ENCODE measurements around the gene RFXANK.
A peak's percentile ranks its signal among the peaks of the same experiment; 100 is the strongest.

The RFXANK gene

DNA sequence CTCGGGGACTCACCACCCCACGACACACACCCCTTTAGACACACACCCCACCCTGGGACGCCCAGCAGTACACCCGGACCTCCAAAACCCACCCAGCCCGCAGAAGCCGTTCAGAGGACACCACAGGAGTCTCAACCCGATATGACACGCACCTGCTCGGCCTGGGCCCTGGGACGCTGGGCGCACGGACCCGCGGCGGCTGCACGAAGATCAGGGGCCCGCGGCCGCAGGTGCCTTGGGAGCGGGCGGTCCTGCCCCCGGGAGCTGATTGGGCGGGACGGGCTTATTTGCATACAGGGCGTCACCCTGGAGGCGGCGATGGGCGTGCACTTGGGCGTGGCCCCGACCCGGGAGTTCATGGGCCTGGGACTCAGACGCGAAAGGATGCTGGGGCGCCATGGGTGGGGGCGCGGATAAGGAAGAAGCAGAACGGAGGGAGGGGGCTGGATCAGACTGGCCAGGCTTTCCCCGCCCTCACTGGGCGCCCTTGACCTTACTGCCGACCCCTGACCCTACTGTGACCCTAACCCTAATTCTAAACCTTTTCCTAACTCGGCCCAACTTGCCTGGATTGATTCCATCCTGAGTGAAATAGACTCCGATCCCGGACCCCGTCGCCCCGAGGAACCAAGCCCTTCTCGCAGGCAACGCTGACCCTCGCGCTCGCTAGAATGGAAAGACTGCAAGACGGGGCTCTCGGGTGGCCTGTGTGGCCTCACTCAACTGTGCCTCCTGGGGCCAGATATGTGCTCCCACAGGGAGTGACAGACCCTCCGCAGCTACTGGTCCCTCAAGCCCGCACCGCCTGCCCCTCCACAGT, 21.8 kb upstream of the RFXANK start, which contains the start of gene MEF2B:
TSS of gene MEF2B (minus strand) at position 211 of the 820 bp plus-strand sequence. CDS start 19,528 bp downstream, outside the sequence.
- no peak for TF ChIP-seq SIN3A (IDR thresholded peaks at IDR 0.05; ENCODE audit: borderline replicate concordance, insufficient read depth, low read length)
- no peak for TF ChIP-seq POLR2AphosphoS5 (IDR thresholded peaks at IDR 0.05; ENCODE audit: low read depth, low read length)
- TF ChIP-seq TAF1 (IDR thresholded peaks at IDR 0.05; ENCODE audit: borderline replicate concordance, insufficient read depth, low read length), result no peak
- TF ChIP-seq, protein P1, sequence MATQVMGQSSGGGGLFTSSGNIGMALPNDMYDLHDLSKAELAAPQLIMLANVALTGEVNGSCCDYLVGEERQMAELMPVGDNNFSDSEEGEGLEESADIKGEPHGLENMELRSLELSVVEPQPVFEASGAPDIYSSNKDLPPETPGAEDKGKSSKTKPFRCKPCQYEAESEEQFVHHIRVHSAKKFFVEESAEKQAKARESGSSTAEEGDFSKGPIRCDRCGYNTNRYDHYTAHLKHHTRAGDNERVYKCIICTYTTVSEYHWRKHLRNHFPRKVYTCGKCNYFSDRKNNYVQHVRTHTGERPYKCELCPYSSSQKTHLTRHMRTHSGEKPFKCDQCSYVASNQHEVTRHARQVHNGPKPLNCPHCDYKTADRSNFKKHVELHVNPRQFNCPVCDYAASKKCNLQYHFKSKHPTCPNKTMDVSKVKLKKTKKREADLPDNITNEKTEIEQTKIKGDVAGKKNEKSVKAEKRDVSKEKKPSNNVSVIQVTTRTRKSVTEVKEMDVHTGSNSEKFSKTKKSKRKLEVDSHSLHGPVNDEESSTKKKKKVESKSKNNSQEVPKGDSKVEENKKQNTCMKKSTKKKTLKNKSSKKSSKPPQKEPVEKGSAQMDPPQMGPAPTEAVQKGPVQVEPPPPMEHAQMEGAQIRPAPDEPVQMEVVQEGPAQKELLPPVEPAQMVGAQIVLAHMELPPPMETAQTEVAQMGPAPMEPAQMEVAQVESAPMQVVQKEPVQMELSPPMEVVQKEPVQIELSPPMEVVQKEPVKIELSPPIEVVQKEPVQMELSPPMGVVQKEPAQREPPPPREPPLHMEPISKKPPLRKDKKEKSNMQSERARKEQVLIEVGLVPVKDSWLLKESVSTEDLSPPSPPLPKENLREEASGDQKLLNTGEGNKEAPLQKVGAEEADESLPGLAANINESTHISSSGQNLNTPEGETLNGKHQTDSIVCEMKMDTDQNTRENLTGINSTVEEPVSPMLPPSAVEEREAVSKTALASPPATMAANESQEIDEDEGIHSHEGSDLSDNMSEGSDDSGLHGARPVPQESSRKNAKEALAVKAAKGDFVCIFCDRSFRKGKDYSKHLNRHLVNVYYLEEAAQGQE (IDR thresholded peaks at IDR 0.05; ENCODE audit: insufficient read depth in 1 of 2, low read depth in 2 of 2, low read length in 2 of 2), result no peak
- no peak for TF ChIP-seq FOXP2 (optimal IDR thresholded peaks at IDR 0.05; ENCODE audit: borderline replicate concordance, extremely low read depth, extremely low read length, insufficient read depth)

DNA sequence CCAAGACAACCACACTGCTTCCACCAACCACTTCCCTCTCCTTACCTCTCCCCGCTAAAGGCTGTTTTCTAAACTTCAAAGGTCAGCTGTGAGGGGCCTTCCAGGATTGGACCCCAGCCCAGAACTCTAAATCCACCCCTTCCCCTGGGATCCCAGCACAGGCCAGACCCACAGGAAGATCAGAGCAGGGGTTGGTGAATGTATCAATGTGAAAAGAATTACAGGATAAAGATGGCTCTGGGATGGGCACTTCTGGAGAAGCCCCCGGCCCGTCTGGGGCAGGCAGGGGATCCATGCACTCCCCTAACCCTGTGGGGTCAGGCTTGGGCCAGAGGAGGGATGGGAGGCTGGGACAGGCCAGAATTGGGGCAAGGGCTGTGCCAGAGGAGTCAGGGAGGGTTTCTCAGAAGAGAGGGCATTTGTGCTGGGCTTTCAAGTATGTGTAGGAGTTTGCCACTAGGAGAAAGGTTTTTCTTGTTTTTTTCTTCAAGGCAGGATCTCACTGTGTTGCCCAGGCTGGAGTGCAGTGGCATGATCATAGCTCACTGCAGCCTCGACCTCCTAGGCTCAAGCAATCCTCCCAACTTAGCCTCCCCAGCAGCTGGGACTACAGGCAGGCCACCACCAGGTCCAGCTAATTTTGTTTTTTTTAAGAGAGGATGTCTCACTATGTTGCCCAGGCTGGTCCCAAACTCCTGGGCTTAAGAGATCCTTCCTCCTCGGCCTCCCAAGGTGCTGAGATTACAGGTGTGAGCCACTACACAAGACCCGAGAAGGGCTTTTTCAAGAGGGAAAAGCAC, 21.0 kb upstream of the RFXANK start:
- TF ChIP-seq SIN3A (IDR thresholded peaks at IDR 0.05; ENCODE audit: borderline replicate concordance, insufficient read depth, low read length) (no peak), TAF1 (IDR thresholded peaks at IDR 0.05; ENCODE audit: borderline replicate concordance, insufficient read depth, low read length) (no peak)
- TF ChIP-seq, protein P1 (IDR thresholded peaks at IDR 0.05; ENCODE audit: insufficient read depth in 1 of 2, low read depth in 2 of 2, low read length in 2 of 2), result no peak

DNA sequence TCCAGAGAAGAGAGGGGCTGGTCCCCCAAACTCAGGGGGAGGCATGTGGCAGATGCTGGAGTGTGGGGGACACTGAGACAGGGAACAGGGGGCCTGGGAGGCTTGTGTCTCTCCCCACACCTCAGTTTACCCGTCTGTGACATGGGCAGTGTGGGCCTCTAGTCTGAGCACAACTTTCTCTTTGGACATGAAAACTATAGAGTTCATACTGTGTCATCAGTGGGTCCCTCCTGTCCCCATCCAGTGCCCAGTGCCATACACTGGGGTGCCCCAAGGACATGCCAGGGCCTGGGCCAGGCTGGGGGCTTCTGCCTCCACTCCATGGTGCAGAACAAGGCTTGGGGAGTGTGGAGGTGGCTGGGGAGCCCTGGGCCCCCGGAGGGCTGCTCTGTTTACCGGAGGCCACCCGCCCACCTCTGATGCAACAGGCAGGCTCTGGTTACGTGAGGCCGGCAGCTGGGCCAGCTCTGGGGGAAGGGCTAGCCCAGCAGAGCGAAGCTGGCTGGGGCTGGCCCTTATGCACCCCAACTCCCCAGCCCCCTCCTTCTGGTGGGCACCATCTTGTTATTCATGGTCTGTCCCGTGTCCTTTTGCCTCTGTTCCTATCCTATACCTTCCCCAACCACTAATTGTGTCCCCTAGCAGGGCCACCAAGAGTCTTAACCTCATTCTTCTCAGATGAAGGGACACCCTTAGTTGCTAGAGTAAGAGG, 20.1 kb upstream of the RFXANK start:
- no peak for TF ChIP-seq SIN3A (IDR thresholded peaks at IDR 0.05; ENCODE audit: borderline replicate concordance, insufficient read depth, low read length)
- TF ChIP-seq TAF1 (IDR thresholded peaks at IDR 0.05; ENCODE audit: borderline replicate concordance, insufficient read depth, low read length), result no peak
- TF ChIP-seq, protein P1 (IDR thresholded peaks at IDR 0.05; ENCODE audit: insufficient read depth in 1 of 2, low read depth in 2 of 2, low read length in 2 of 2), result no peak
- no peak for TF ChIP-seq POLR2AphosphoS5 (IDR thresholded peaks at IDR 0.05; ENCODE audit: low read depth, low read length)
- peak; percentile 93 for TF ChIP-seq FOXP2 (optimal IDR thresholded peaks at IDR 0.05; ENCODE audit: borderline replicate concordance, extremely low read depth, extremely low read length, insufficient read depth)

- no peak for TF ChIP-seq SIN3A (IDR thresholded peaks at IDR 0.05; ENCODE audit: borderline replicate concordance, insufficient read depth, low read length)
- no peak for TF ChIP-seq FOXP2 (optimal IDR thresholded peaks at IDR 0.05; ENCODE audit: borderline replicate concordance, extremely low read depth, extremely low read length, insufficient read depth)
- TF ChIP-seq, protein P1 (IDR thresholded peaks at IDR 0.05; ENCODE audit: insufficient read depth in 1 of 2, low read depth in 2 of 2, low read length in 2 of 2), result no peak
- no peak for TF ChIP-seq POLR2AphosphoS5 (IDR thresholded peaks at IDR 0.05; ENCODE audit: low read depth, low read length)
- no peak for TF ChIP-seq TAF1 (IDR thresholded peaks at IDR 0.05; ENCODE audit: borderline replicate concordance, insufficient read depth, low read length)
These were observed 15.1 kb upstream of the RFXANK start for GRCh38 chr19:19176950-19177349.
